ENCODE data around the gene NLRP6.
"Not testable (repeated sequence)": the region's sequence is repeated elsewhere in the genome, so short reads cannot be mapped to it uniquely, and the experiment has no call there.

The NLRP6 gene

GRCh38 chr11:325796-326591 is 47.8 kb downstream of the NLRP6 start:
- DNase-seq (ENCODE audit: low read depth in 2 of 2), result no peak

- no peak for DNase-seq (ENCODE audit: low read depth in 2 of 2)
Measured at GRCh38 chr11:326592-326841, 48.3 kb downstream of the NLRP6 start.

- DNase-seq (ENCODE audit: low read depth in 2 of 2), result no peak
Measured at GRCh38 chr11:326842-327580, 48.8 kb downstream of the NLRP6 start.

GRCh38 chr11:327581-327923 is 49.3 kb downstream of the NLRP6 start:
- DNase-seq (ENCODE audit: low read depth in 2 of 2), result no peak

- DNase-seq (ENCODE audit: low read depth in 2 of 2), result no peak
Measured at GRCh38 chr11:328012-328411, 49.8 kb downstream of the NLRP6 start.

GRCh38 chr11:328516-329100 is 50.4 kb downstream of the NLRP6 start:
- DNase-seq (ENCODE audit: low read depth in 2 of 2), result not testable (repeated sequence)

GRCh38 chr11:329886-330253 is 51.7 kb downstream of the NLRP6 start:
- DNase-seq (ENCODE audit: low read depth in 2 of 2), result no peak

GRCh38 chr11:330307-330693 is 52.1 kb downstream of the NLRP6 start:
- no peak for DNase-seq (ENCODE audit: low read depth in 2 of 2)

- DNase-seq (ENCODE audit: low read depth in 2 of 2), result no peak
Measured at GRCh38 chr11:330694-331357, 52.6 kb downstream of the NLRP6 start.

GRCh38 chr11:331358-332060 is 53.3 kb downstream of the NLRP6 start:
- DNase-seq (ENCODE audit: low read depth in 2 of 2), result no peak

- DNase-seq (ENCODE audit: low read depth in 2 of 2), result no peak
Measured at GRCh38 chr11:332651-333480, 54.7 kb downstream of the NLRP6 start.

GRCh38 chr11:333616-334263 is 55.5 kb downstream of the NLRP6 start:
- DNase-seq (ENCODE audit: low read depth in 2 of 2), result not testable (repeated sequence)

GRCh38 chr11:334264-334994 is 56.2 kb downstream of the NLRP6 start:
- DNase-seq (ENCODE audit: low read depth in 2 of 2), result no peak

Data from stimulated activated CD4-positive, alpha-beta T cell treated with anti-CD3 and anti-CD28 coated beads, Interleukin-1b, Interleukin-23, amount 100 ng/mL, for 4 hours (primary cell).